HepG2 (cell line): ENCODE data around the gene IBTK. TPM values are rescaled to one million over a fixed set of nuclear protein-coding genes. Genes with fewer than 3 reads are reported as not detected.

ENCODE experiments used
- CBFB ChIP-seq: sonication (generic); formaldehyde crosslinking; IDR thresholded peaks from 2 replicates; pipeline ENCODE4 v1.4.0; 2020; ENCODE audit warnings: missing genetic modification reagents
- DMTF1 ChIP-seq: sonication (generic); formaldehyde crosslinking; IDR thresholded peaks from 2 replicates; pipeline ENCODE4 v1.4.0; 2020; ENCODE audit warnings: mild to moderate bottlenecking, missing genetic modification reagents
- MZF1 ChIP-seq: sonication (generic); formaldehyde crosslinking; IDR thresholded peaks from 2 replicates; pipeline ENCODE4 v1.8.1; 2023; ENCODE audit warnings: mild to moderate bottlenecking, missing genetic modification reagents, borderline replicate concordance
- NFRKB ChIP-seq: fragments of 450-650 bp; IDR thresholded peaks from 2 replicates; pipeline ENCODE4 v1.6.1; 2017
- RBAK ChIP-seq: sonication (generic); formaldehyde crosslinking; IDR thresholded peaks from 2 replicates; pipeline ENCODE4 v1.5.1; 2020; ENCODE audit warnings: mild to moderate bottlenecking, missing genetic modification reagents
- TEAD2 ChIP-seq: sonication (generic); formaldehyde crosslinking; IDR thresholded peaks from 2 replicates; pipeline ENCODE4 v1.9.0; 2021; ENCODE audit warnings: missing genetic modification reagents
- ZBTB26 ChIP-seq: IDR thresholded peaks from 2 replicates; pipeline ENCODE4 v1.6.1; 2016; ENCODE audit warnings: missing compliant biosample characterization, missing genetic modification reagents, borderline replicate concordance
- ZNF775 ChIP-seq: sonication (generic); formaldehyde crosslinking; IDR thresholded peaks from 2 replicates; pipeline ENCODE4 v1.4.0; 2020; ENCODE audit warnings: missing genetic modification reagents, mild to moderate bottlenecking, moderate library complexity, borderline replicate concordance
- ZNF784 ChIP-seq: sonication (generic); formaldehyde crosslinking; IDR thresholded peaks from 2 replicates; pipeline ENCODE4 v1.5.1; 2020; ENCODE audit warnings: missing genetic modification reagents, mild to moderate bottlenecking, borderline replicate concordance
- polyA plus RNA-seq, 8 experiments: library from polyadenylated mRNA; depleted of rRNA in 3 of 8; stranded (reverse) in 7 of 8; unstranded in 1 of 8; fragments of >200 nt; fragmentation: Illumina TruSeq in 4 of 8; extraction: Trizol in 4 of 8; gene quantifications; 2 replicates each; pipeline versions ENCODE4 v1.2.1 to v1.2.3, GENCODE V29; 2011 to 2016; ENCODE audit warnings: low read depth in 4 of 8, missing spikeins in 1 of 8, mixed read lengths in 1 of 8; ENCODE audit not compliant: insufficient read depth in 1 of 8
- total RNA-seq, 5 experiments: library from RNA; depleted of rRNA; stranded (reverse); fragments of >200 nt; fragmentation: Illumina TruSeq; extraction: Trizol; gene quantifications; 2 replicates each; pipeline ENCODE4 v1.2.3, GENCODE V29; 2016; ENCODE audit warnings: low read depth in 1 of 5
- TF ChIP-seq, protein P1 (sequence below): IDR thresholded peaks from 2 replicates; pipeline ENCODE4 v1.6.1; 2018; ENCODE audit warnings: missing genetic modification reagents
- TF ChIP-seq, protein P2 (sequence below): sonication (generic); formaldehyde crosslinking; IDR thresholded peaks from 2 replicates; pipeline ENCODE4 v1.8.1; 2023; ENCODE audit warnings: missing genetic modification reagents, mild to moderate bottlenecking, borderline replicate concordance

Gene IBTK
- total and polyA plus RNA-seq, 2 of the 13 experiments (the other 11 are each of a cell fraction or from before 2014, with no cell fraction given): 23.8 to 60.0 TPM

- TF ChIP-seq DMTF1: no peak
- no peak for TF ChIP-seq ZNF784 (CRISPR knock-in tag)
- TF ChIP-seq NFRKB: no peak
- TF ChIP-seq TEAD2 (CRISPR knock-in tag): no peak
- no peak for TF ChIP-seq CBFB (CRISPR knock-in tag)
- TF ChIP-seq RBAK (CRISPR knock-in tag): no peak
- no peak for TF ChIP-seq ZNF775 (CRISPR knock-in tag)
- TF ChIP-seq, protein P1, sequence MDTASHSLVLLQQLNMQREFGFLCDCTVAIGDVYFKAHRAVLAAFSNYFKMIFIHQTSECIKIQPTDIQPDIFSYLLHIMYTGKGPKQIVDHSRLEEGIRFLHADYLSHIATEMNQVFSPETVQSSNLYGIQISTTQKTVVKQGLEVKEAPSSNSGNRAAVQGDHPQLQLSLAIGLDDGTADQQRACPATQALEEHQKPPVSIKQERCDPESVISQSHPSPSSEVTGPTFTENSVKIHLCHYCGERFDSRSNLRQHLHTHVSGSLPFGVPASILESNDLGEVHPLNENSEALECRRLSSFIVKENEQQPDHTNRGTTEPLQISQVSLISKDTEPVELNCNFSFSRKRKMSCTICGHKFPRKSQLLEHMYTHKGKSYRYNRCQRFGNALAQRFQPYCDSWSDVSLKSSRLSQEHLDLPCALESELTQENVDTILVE (CRISPR knock-in tag): no peak
- no peak for TF ChIP-seq ZBTB26 (CRISPR knock-in tag)
- TF ChIP-seq, protein P2, sequence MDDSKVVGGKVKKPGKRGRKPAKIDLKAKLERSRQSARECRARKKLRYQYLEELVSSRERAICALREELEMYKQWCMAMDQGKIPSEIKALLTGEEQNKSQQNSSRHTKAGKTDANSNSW: no peak
- no peak for TF ChIP-seq MZF1 (CRISPR knock-in tag)
Observed at GRCh38 chr6:82166493-82166892, 81.1 kb downstream of the IBTK start (continued).
